Activated CD4-positive, alpha-beta T cell treated with anti-CD3 and anti-CD28 coated beads, Interleukin-2, amount 50 U/mL, for 48 hours (primary cell): ENCODE data around the gene DOCK4.
"Not testable (repeated sequence)": the region's sequence is repeated elsewhere in the genome, so short reads cannot be mapped to it uniquely, and the experiment has no call there.

Experiments
- DNase-seq, 2 experiments: peaks; one replicate each; pipeline ENCODE4 v3.0.0-alpha.2; 2020

Gene DOCK4

GRCh38 chr7:112206238-112206990 lies at the start of gene DOCK4, which contains the start of gene ZNF277:
DOCK4 (minus strand) TSS chr7:112206399; CDS start chr7:112206138, 261 bp downstream.
ZNF277 (plus strand) TSS chr7:112206695; CDS start chr7:112206717, 22 bp downstream.
- DNase-seq: peak; percentile 100

GRCh38 chr7:112255388-112255720 lies 49.2 kb upstream of the DOCK4 start:
- no peak for DNase-seq

GRCh38 chr7:112254709-112255387 lies 48.6 kb upstream of the DOCK4 start:
- DNase-seq: no peak

GRCh38 chr7:112254156-112254555 lies 48.0 kb upstream of the DOCK4 start:
- no peak for DNase-seq

GRCh38 chr7:112252691-112253090 lies 46.5 kb upstream of the DOCK4 start:
- DNase-seq: no peak

- no peak for DNase-seq
Measured at GRCh38 chr7:112252141-112252540, 45.9 kb upstream of the DOCK4 start.

- not testable (repeated sequence) for DNase-seq
Measured at GRCh38 chr7:112249967-112250366, 43.8 kb upstream of the DOCK4 start.

- DNase-seq: no peak
Measured at GRCh38 chr7:112248598-112248997, 42.4 kb upstream of the DOCK4 start.

GRCh38 chr7:112238852-112239610 lies 32.8 kb upstream of the DOCK4 start:
- no peak for DNase-seq

GRCh38 chr7:112238330-112238729 lies 32.1 kb upstream of the DOCK4 start:
- DNase-seq: no peak

- no peak for DNase-seq
Measured at GRCh38 chr7:112236597-112236996, 30.4 kb upstream of the DOCK4 start.

- DNase-seq: no peak
Measured at GRCh38 chr7:112234147-112234546, 27.9 kb upstream of the DOCK4 start.

GRCh38 chr7:112233048-112233697 lies 27.0 kb upstream of the DOCK4 start:
- no peak for DNase-seq

- DNase-seq: no peak
Measured at GRCh38 chr7:112232212-112232978, 26.2 kb upstream of the DOCK4 start.

- no peak for DNase-seq
Measured at GRCh38 chr7:112228632-112229031, 22.4 kb upstream of the DOCK4 start.

- DNase-seq: no peak
Measured at GRCh38 chr7:112226701-112227276, 20.6 kb upstream of the DOCK4 start.

- no peak for DNase-seq
Measured at GRCh38 chr7:112225006-112225405, 18.8 kb upstream of the DOCK4 start.

- no peak for DNase-seq
Measured at GRCh38 chr7:112224186-112224585, 18.0 kb upstream of the DOCK4 start.

GRCh38 chr7:112223310-112223709 lies 17.1 kb upstream of the DOCK4 start:
- DNase-seq: no peak

- no peak for DNase-seq
Measured at GRCh38 chr7:112220877-112221434, 14.8 kb upstream of the DOCK4 start.

- DNase-seq: no peak
Measured at GRCh38 chr7:112215787-112216186, 9.6 kb upstream of the DOCK4 start.

GRCh38 chr7:112214883-112215282 lies 8.7 kb upstream of the DOCK4 start:
- no peak for DNase-seq
